ENCODE results near the gene CCSER1. TPM values are rescaled to one million over a fixed set of nuclear protein-coding genes. Genes with fewer than 3 reads are reported as not detected.
"Not testable (repeated sequence)": the region's sequence is repeated elsewhere in the genome, so short reads cannot be mapped to it uniquely, and the experiment has no call there.

CCSER1 gene
- total RNA-seq, 4 donors from 2014 or later: 4.0 to 6.0 (median 4.8) TPM

GRCh38 chr4:90476019-90476418, 348.8 kb downstream of the CCSER1 start:
- Histone ChIP-seq H3K4me3 (no peak overlapping the region), H3K36me3 (no peaks in the 10 kb centered on the region), H3K27me3 (no peaks in the 10 kb centered on the region), H3K27ac (no peak overlapping the region), H3K9me3 (peaks cover 0 to 12% (median 1%) of the 10 kb centered on the region in 4 donors), H3K4me1 (no peaks in the 10 kb centered on the region)
- no peak for TF ChIP-seq EP300 (IDR thresholded peaks at IDR 0.05)
- TF ChIP-seq CTCF (IDR thresholded peaks at IDR 0.05): no peak
- no peak for TF ChIP-seq POLR2A (IDR thresholded peaks at IDR 0.05)
- no peak for DNase-seq (ENCODE audit: low spot score in 2 of 2)
- WGBS, 2 donors: 87 to 92% methylated on average over 6 of the region's 6 CpGs

- no peaks in the 10 kb centered on the region for H3K36me3 ChIP-seq
- 71 to 72% methylated on average over 4 of the region's 4 CpGs for WGBS, 2 donors
- DNase-seq (ENCODE audit: low spot score in 2 of 2): no peak
- H3K27me3 ChIP-seq: no peaks in the 10 kb centered on the region
- H3K27ac ChIP-seq: no peak overlapping the region
- peaks cover 0 to 12% (median 1%) of the 10 kb centered on the region in 4 donors for H3K9me3 ChIP-seq
- no peak overlapping the region for H3K4me3 ChIP-seq
- H3K4me1 ChIP-seq: no peaks in the 10 kb centered on the region
- no peak for TF ChIP-seq POLR2A (IDR thresholded peaks at IDR 0.05)
- no peak for TF ChIP-seq EP300 (IDR thresholded peaks at IDR 0.05)
- no peak for TF ChIP-seq CTCF (IDR thresholded peaks at IDR 0.05)
These were observed 349.4 kb downstream of the CCSER1 start for GRCh38 chr4:90476586-90476985.

- H3K36me3 ChIP-seq; DNase-seq (ENCODE audit: low spot score in 2 of 2); H3K4me1 ChIP-seq; H3K27me3 ChIP-seq; H3K4me3 ChIP-seq; H3K27ac ChIP-seq: not testable (repeated sequence)
- peaks cover 0 to 11% (median 1%) of the 10 kb centered on the region in 4 donors for H3K9me3 ChIP-seq
- 90 to 93% methylated on average over 9 of the region's 9 CpGs for WGBS, 2 donors
These were observed 357.7 kb downstream of the CCSER1 start for GRCh38 chr4:90484894-90485293.

GRCh38 chr4:90486346-90486745, 359.2 kb downstream of the CCSER1 start:
- Histone ChIP-seq H3K36me3 (no peaks in the 10 kb centered on the region), H3K27me3 (no peaks in the 10 kb centered on the region), H3K4me3 (no peak overlapping the region), H3K9me3 (peaks cover 0 to 10% (median 0%) of the 10 kb centered on the region in 4 donors), H3K4me1 (no peaks in the 10 kb centered on the region), H3K27ac (no peak overlapping the region)
- DNase-seq (ENCODE audit: low spot score in 2 of 2): no peak
- TF ChIP-seq EP300 (IDR thresholded peaks at IDR 0.05) (no peak), CTCF (IDR thresholded peaks at IDR 0.05) (no peak), POLR2A (IDR thresholded peaks at IDR 0.05) (no peak)
- WGBS, 2 donors: 50 to 74% methylated on average over 1 of the region's 1 CpG

GRCh38 chr4:90495211-90495610, 368.0 kb downstream of the CCSER1 start:
- Histone ChIP-seq H3K4me3 (no peak overlapping the region), H3K27me3 (no peaks in the 10 kb centered on the region), H3K36me3 (no peaks in the 10 kb centered on the region), H3K27ac (no peak overlapping the region), H3K4me1 (no peaks in the 10 kb centered on the region), H3K9me3 (peaks cover 0 to 16% (median 0%) of the 10 kb centered on the region in 4 donors)
- 42% methylated on average over 1 of the region's 1 CpG for WGBS, 2 donors
- no peak for DNase-seq (ENCODE audit: low spot score in 2 of 2)
- TF ChIP-seq POLR2A (IDR thresholded peaks at IDR 0.05) (no peak), EP300 (IDR thresholded peaks at IDR 0.05) (no peak), CTCF (IDR thresholded peaks at IDR 0.05) (no peak)

- Histone ChIP-seq H3K36me3 (no peaks in the 10 kb centered on the region), H3K27ac (no peak overlapping the region), H3K4me1 (no peaks in the 10 kb centered on the region), H3K9me3 (peaks cover 0 to 9% (median 0%) of the 10 kb centered on the region in 4 donors), H3K27me3 (no peaks in the 10 kb centered on the region), H3K4me3 (no peak overlapping the region)
- TF ChIP-seq CTCF (IDR thresholded peaks at IDR 0.05) (no peak), POLR2A (IDR thresholded peaks at IDR 0.05) (no peak)
- DNase-seq (ENCODE audit: low spot score in 2 of 2): no peak
- WGBS, 2 donors: 22 to 29% methylated on average over 2 of the region's 2 CpGs
These were observed 368.7 kb downstream of the CCSER1 start for GRCh38 chr4:90495936-90496335.
